ENCODE data around the gene UBASH3B.
A peak's percentile ranks its signal among the peaks of the same experiment; 100 is the strongest.

UBASH3B gene

DNA sequence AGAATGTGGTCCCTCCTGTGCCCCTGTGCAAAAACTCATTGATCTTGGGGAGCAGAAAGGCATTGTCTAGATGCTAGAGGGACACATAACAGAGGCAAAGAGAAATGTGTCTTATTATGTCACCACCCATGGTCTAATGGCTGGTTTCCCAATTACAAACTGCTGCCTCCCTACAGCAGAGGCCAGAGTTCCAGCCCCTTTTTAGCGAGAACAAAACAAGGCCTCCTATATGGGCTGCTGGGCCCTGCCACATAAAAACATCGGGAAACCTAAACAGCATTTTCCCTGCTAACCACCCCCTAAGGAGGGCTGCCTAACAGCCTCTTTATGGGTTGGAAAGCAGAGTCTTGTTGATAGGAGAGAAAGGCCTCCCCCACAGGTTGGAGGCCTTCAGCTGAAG is 107.6 kb downstream of the UBASH3B start:
- DNase-seq = no peak

DNA sequence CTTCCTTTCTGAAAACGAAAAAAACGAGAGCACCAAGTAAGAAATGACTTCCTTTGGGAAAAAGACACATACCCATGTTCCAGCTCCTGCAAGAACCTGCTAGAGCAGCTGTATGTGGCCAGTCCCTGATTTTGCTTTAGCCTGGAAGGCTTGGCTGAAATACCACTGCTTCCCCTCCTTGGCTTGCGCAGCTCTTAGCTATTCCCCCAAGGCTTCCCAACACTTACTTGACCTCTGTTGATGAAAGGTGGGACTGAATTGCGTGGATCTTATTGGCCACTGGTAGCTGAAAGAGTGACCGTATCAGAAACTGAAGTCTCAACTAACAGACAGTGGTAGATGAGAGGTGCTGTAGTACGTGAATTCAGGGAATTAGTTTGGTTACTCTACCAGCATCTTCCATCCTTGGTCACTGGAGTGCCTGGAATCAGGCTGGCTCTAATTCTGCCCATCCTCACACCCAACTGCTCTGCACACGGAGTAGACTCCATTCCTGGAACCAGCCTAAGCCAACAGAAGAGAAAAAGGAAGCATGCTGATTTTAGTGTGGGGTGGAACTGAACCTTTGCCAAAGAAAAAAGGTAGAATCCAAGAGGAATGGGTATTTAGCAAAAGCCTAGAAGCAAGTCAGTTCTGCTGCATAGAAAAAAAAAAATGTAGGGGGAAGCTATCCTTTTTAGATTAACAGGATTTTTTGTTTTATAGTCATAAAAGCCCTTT is 109.0 kb downstream of the UBASH3B start:
- no peak for DNase-seq

DNA sequence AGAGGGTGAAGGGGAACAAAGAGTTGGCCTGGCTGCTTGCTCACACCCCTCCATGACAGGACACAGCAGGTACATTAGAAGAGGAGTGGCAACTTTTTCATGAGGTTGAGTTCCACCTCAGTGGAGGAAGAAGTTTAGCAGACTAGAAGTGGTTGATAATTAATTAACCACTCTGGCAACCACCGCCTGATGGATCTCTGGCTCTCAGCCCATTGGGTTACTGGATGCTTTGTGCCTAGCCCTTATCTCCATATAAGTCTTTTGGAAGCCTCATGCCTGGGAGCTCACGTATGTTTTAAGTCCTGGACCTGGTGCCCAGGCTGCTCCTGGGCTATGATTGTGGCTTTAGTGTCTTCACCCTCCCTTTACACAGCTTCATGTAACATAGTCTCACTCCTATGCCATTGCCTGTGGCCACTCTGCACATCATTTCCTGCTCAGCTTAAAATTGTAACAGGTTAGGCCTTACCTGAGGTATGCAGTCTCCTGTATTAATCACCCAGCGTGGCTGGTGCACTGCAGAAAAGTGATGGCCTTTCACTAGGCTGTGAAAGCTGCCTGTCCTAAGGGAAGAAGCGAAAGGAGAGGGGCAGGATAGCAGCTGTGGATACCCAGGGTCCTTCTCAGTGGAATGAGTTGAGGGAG is 110.1 kb downstream of the UBASH3B start:
- DNase-seq = no peak

DNA sequence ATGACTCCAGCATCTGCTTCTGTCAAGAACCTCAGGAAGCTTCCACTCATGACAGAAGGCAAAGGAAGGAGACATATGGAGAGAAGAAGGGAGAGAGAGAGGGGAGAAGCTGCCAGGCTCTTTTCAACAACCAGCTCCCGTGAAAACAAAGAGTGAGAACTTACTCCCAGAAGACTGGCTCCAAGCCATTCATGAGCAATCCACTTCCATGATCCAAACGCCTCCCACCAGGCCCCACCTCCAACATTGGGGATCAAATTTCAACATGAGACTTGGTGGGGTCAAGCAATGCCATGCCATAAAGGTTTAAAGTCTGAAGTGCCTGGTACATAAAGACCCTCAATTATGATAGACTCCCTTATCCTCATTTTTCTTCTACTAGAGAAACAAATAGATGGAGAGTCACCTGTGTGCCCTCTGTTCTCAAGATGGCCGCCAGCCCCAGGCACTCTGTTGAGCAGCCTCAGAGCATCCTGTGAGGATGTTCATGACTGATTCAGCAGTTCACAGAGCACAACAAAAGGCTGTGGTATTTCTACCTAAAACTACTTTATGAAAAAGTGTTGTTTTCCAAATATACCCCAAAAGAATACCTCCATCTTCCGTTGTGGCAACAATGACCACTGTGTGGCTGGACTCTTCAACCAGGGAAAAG is 113.7 kb downstream of the UBASH3B start:
- DNase-seq = no peak

DNA sequence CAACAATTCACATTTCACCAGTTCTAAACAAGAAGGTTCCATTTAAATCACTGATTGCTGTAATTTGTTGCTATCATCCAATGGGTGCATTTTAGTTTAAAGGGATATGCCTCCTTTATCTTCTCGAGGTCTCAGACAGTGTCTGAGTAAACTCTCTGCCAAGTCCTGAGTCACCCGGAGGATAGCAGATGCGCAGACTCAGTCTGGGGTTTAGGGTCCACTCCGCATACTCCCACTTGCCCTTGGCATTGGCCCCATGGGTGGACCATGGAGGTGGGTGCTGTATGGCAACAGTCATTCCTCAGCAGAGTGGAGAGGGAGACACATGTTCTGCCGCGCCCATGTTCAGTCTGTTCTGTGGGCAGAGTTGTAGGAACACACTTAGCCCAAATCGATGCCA is 117.4 kb downstream of the UBASH3B start:
- DNase-seq = no peak

DNA sequence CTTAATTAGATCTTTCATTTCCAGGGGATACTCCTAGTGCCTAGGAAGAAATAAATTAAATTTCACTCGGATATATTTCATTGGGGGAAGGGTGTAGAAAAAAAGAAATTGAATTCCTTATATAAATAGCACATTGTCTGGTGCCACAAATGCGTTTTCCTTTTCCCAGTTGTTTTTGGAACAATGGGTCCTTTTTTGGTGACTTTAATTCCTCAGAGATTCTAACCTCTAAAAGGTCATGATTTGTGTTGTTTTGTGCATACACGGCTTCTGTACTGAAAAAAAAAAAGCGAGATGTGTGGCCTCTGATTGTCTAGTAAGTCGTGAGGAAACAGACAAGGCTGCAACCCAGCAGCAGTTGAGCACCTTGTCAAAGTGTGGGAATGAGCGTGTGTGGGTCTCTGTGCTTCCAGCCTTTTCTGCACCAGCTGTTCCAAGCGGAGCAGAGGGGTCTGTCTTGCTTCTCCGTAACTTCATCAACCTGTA is 118.3 kb downstream of the UBASH3B start:
- no peak for DNase-seq

DNA sequence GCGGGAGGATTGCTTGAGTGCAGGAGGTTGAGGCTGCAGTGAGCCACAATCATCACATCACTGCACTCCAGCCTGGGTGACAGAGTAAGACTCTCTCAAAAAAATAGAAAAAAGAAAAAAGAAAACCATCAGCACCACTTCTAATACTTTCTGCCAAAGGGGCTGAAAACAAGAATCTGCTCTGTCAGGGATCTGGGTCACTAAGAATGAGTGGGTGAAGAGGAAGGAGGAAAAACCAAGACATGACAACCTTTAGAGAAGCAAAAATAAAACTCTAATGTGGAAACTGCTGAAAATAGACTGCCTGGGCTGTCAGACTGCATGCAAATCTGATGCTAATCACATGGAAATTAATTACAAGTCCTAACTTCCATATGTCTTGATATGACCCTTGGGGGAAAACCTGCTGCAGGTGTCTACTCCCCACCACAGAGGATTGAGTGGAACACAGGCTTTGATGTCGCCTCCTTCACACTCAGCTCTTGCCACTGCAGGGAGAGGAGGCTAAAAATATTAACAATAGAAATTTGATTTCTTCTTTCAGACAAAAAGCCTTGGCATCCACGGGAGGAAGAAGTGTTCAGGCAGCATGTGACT is 120.3 kb downstream of the UBASH3B start:
- DNase-seq = peak; percentile 14

DNA sequence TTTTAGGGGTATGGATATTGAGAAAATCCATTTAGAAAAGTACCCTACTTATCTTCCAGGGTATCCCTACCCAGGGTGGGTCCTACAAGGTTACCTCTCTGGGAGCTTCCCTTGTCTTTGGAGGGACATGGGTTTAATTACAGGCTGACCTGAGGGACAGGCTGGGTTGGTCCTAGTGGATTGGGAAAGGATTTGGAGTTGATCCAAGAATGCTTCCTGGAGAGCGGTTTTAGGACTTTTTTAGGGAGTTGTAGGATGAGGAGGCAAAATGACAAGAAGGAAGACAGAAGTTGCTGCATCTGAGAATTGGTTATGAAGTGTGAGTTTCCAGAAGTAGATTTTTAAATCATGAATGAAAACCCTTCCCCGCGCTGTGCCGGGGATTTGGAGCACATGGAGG is 121.0 kb downstream of the UBASH3B start:
- DNase-seq = no peak

DNA sequence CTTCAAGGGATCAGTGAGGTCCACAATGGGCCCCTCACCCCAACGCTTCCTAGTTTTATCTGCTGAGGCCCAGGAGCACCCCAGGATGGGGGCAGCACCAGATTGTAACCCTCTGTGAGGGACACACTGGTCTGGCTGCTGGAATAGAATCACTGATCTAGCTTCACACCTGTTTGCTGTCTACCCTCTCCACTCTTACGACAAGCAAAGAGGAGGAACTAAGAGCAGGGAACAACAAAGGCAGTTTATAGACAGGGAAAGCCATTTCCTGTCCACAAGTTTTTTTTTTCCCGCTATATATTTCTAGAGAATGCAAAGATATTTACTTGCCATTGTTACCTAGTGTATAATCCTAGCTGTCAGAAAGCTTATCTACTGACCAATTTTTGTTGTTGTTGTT is 121.8 kb downstream of the UBASH3B start:
- no peak for DNase-seq

DNA sequence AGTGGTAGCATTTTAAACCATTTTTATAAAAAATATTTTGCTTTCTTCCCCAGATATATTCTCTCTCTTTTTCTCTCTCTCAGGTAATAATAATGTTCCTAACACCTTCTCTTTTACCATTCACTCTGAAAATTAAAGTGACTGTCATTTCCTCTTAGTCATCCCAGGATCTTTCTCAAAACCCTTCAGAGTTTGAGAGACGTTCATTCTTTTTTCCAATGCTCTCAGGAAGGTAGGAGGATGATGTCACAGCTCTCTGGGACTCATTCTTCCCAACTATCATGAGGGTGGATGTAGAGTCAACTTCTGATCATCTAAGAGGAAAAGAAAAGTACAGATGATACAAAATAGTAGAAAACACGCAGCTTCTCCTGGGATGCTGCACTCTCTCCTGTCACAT is 122.6 kb downstream of the UBASH3B start:
- DNase-seq = no peak

DNA sequence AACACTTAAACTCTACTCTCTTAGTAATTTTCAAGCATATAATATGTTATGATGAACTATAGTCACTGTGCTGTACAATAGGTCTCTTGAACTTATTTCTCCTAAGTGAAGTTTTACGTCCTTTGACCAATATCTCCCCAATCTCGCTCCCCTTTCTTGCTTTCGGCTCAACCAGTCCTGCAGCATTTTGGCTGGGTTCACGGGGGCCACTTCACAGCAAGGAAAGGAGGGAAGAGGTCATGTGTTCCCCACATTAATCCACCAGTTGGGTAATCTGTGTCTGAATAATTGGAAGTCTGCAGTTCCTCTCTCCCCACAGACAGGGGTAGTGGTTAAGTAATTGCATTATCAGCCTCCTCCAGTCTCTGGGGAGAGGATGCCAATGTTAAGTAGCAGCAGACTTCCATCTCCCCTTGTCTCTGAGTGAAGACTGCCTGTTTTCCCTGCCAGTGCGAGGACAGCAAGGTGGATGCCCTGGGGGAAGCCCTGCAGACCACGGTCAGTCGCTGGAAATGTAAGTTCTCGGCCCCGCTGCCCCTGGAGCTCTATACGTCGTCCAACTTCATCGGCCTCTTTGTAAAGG is 123.6 kb downstream of the UBASH3B start:
- no peak for DNase-seq

DNA sequence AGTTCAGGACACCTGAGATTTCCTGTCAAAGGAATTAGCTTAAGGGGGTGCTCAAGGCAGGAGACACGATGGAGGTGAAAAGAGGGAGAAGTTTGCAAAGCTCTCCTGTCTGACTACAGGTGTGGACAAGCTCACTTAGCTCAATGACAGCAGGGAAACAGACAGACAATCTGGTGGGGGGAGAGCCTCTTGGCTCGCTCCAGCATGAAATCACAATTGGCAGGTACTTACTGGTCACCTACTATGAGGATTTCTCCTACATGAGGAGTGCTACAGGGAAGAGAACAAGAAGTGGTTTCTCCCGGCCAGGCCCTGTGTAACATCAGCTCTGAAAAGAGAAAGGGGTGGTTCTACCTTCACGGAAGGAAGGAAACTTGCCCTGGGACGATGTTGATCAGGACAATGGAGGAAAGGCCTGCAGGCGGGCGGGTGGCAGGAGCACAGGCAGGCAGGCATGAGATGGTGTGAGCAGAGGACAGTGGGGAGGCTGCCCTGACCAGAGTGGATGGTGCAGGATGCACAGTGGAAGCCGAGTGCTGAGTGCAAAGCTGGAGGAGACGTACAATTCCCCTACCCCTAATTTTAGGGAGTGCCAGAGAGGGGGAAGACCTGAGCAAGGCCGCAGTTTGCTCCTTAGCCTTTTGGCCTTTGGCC is 124.9 kb downstream of the UBASH3B start:
- no peak for DNase-seq

DNA sequence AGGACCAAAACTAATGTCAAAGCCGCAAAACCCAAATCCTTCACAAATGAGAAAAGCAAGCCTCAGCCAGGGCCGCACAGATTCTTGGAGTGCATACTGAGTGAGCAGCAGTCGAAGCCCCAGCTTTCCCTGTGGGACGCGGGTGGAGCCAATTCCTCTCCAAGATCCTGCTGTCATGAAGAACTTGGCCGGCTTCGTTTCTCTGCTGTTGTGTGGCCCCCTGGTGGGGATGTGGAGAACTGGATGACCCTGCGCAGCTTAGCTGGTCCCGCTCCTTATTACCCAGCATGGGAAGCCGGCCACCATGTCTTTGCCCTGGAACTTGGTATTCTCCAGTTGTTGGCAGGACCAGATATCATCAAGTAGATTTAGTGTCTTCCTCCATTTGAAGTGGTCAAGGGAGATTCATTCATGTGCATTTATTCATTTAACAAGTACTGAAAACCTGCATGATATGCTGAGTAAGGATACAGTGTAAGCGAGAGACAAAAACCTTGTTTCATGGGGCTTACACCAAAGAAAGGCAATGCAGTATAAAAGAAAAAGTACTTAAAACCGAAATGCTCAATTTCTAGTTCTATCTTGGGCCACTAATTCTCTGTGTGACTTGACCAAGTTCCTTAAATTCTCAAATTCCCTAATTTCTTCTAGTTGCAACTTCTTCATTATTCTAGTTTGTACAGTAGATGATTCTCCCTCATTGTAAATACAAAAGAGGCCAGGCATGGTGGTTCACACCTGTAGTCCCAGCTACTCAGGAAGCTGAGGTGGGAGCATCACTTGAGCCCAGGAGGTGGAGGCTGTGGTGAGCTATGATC is 126.1 kb downstream of the UBASH3B start:
- DNase-seq = peak; percentile 84

DNA sequence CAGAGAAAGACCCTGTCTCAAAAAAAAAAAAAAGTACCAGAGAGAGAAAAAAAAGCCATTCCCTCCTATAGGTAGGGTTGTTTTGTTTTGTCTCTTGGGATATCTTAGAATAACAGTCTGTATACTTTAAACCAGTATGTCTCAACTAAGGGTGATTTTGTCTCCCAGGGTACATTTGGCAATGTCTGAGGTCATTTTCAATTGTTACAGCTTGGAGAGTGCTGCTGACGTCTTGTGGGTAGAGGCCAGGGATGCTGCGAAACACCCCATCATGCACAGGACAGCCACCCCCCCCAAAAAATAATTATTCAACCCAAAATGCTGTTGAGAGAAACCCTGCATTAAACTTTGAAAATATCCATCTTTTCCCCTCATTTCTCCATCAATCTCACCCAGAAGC is 126.7 kb downstream of the UBASH3B start:
- no peak for DNase-seq

DNA sequence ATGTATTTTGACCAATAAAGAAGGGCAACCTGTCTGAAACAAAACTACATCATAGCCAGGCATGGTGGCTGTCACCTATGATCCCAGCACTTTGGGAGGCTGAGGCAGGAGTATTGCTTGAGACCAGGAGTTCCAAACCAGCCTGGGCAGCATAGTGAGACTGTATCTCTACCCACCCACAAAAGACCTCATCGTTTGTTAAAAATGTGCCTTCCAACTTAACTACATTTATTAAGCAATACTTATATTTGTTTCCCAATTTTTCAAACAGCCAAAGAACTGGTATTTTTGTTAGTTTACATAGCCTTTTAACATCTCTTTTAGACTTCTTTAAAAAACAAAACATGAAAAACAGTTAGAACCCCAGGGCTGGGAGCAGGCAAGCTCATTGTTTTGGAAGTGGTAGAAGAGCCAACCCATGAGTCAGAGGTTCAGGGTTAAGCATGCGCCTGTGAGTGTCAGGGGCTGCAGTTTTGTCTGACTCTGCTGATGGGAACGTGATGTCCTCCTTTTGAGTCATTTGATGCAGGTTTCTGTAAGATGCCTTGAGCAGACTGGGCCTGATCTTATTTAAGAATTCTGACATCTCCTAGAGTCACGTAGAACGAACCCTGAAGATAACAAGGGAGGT is 128.9 kb downstream of the UBASH3B start:
- no peak for DNase-seq

DNA sequence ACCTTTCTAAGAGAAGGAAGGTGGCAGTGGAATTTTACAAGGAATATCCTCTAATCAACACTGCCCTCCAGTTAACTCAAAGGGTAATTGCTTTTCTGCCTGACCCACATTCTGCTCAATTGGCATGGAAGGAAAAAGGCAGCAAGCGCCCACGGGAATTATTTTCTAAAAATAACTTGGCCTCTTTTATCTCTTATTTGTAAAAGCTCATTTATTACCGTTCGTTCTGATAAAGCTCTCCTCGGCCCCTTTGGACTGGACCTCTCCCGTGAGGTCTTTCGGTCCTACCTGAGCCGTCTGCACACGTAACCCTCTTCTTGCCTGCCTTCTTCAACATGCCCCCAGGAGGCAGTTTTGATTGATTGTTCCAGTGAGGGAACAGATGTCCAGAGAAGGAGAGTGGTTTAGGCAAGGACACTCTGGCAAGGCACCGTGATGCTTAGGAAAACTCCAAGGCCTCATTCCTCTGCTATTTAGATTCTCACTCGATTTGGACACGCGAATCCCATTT is 129.6 kb downstream of the UBASH3B start:
- DNase-seq = no peak

DNA sequence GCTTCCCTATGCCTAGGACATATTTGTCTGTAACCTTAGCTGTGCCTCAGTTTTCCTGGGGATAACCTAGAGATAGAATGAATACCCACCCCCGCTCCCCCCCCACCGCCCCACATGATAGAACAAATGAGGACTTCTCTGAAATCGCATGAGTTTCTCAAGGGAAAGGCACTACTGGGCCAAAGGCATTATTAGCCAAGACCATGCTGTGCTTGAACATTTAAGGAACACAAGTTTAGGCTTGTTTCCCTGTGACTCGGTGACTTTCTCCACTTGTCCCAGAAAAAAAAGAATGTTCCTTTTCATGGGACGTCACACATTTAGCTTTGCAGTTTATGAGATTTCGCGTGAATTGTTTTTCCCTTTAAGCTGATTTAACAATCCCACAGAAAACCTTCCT is 131.4 kb downstream of the UBASH3B start:
- no peak for DNase-seq

DNA sequence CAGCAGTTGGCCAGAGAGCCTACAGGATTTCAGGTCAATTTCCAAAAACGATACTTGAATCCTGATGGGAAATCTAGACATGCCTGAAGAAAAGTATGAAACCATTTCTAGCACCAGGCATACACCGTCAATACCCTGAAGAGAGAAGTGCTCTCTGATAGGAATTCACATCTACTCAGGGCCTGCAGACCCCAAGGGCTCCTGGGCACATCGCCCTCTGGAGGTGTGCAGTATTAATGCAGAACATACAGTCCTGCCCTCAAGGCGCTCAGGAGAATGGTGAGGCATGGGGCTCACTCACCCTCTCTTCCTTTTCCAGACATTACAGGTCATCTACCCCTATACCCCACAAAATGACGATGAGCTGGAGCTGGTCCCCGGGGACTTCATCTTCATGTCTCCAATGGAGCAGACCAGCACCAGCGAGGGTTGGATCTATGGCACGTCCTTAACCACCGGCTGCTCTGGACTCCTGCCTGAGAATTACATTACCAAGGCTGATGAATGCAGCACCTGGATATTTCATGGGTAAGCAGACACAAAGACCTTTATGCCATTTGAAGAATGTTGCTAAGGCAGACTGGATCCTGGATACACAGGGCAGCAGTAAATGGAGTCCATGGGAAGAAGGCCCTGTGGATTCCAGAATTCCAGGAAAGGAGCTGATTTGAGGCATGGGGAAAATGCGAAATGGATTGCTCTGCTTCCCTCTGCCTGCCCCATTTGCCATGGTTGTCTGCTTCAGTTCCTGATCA is 133.4 kb downstream of the UBASH3B start:
- DNase-seq = no peak

DNA sequence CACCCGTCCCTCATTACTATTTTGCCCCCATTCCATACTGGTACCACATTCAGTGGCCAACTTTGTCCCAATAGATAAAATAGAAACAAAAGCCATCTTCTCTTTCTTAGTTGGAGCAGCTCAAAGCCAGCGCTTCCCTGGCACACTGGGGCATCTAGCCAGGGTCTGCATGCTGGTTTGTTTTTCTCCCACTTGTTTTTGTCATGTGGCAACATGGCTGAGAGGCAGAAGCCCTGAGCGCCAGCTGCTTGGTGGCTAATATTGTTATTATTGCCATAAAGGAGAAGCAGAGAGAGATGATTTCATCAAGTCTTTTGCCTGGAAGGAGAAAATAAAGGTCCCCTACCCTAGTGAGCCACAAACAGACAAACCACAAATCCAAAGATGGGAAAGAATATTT is 134.4 kb downstream of the UBASH3B start:
- DNase-seq = no peak

DNA sequence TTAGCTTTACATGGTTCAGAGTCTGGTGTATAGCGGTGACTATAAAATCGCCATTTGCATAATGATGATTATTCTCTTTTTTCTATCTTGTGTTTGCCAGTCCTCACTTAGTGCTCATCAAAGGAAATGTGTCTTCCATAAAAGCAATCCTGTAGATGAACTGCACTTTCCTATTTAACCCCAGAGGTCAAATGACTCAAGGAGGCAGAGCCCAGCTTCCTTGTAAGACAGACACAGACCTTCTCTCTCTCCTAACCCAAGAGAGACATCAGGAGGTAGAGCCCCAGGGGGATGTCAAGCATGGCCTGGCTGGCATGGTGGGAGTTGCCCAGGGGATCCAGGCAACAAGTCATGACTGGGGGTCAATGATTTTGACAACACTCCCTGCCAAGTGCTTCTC is 135.9 kb downstream of the UBASH3B start:
- DNase-seq = no peak

Data from stimulated activated CD4-positive, alpha-beta T cell treated with anti-CD3 and anti-CD28 coated beads, Interleukin-4, amount 100 ng/mL, for 24 hours (primary cell).